ENCODE measurements around the gene RELL2.

RELL2 gene

GRCh38 chr5:141649972-141650371 lies 13.2 kb downstream of the RELL2 start:
- no peak for DNase-seq (ENCODE audit: low read depth)

- DNase-seq (ENCODE audit: low read depth): peak; percentile 82
Measured at GRCh38 chr5:141650851-141651727, 14.3 kb downstream of the RELL2 start, which contains the start of gene FCHSD1. FCHSD1 (minus strand) TSS chr5:141651418; CDS start chr5:141651368, 50 bp downstream.

GRCh38 chr5:141651728-141652105 lies 14.9 kb downstream of the RELL2 start:
- no peak for DNase-seq (ENCODE audit: low read depth)

GRCh38 chr5:141654298-141654697 lies 17.5 kb downstream of the RELL2 start:
- no peak for DNase-seq (ENCODE audit: low read depth)

- DNase-seq (ENCODE audit: low read depth): no peak
Measured at GRCh38 chr5:141655020-141655419, 18.2 kb downstream of the RELL2 start.

GRCh38 chr5:141656396-141656795 lies 19.6 kb downstream of the RELL2 start:
- DNase-seq (ENCODE audit: low read depth): no peak

GRCh38 chr5:141657404-141657803 lies 20.6 kb downstream of the RELL2 start:
- DNase-seq (ENCODE audit: low read depth): no peak

GRCh38 chr5:141657937-141658545 lies 21.2 kb downstream of the RELL2 start:
- DNase-seq (ENCODE audit: low read depth): no peak

- DNase-seq (ENCODE audit: low read depth): no peak
Measured at GRCh38 chr5:141662028-141662427, 25.2 kb downstream of the RELL2 start.

GRCh38 chr5:141663506-141663905 lies 26.7 kb downstream of the RELL2 start:
- no peak for DNase-seq (ENCODE audit: low read depth)

- peak; percentile 65 for DNase-seq (ENCODE audit: low read depth)
Measured at GRCh38 chr5:141664733-141665461, 28.1 kb downstream of the RELL2 start.

- no peak for DNase-seq (ENCODE audit: low read depth)
Measured at GRCh38 chr5:141665995-141666940, 29.5 kb downstream of the RELL2 start.

- no peak for DNase-seq (ENCODE audit: low read depth)
Measured at GRCh38 chr5:141668601-141669265, 31.9 kb downstream of the RELL2 start.

- no peak for DNase-seq (ENCODE audit: low read depth)
Measured at GRCh38 chr5:141669520-141669919, 32.7 kb downstream of the RELL2 start.

- DNase-seq (ENCODE audit: low read depth): no peak
Measured at GRCh38 chr5:141672071-141672840, 35.5 kb downstream of the RELL2 start.

- DNase-seq (ENCODE audit: low read depth): no peak
Measured at GRCh38 chr5:141672841-141673813, 36.3 kb downstream of the RELL2 start.

GRCh38 chr5:141674747-141675146 lies 38.0 kb downstream of the RELL2 start:
- no peak for DNase-seq (ENCODE audit: low read depth)

- no peak for DNase-seq (ENCODE audit: low read depth)
Measured at GRCh38 chr5:141675672-141676071, 38.9 kb downstream of the RELL2 start.

- no peak for DNase-seq (ENCODE audit: low read depth)
Measured at GRCh38 chr5:141677415-141677814, 40.6 kb downstream of the RELL2 start.

All from activated T-cell treated with anti-CD3 and anti-CD28 coated beads for 48 hours (primary cell).